ENCODE results near the gene TLCD2. TPM values are rescaled to one million over a fixed set of nuclear protein-coding genes. Genes with fewer than 3 reads are reported as not detected.

Gene TLCD2
- total and polyA plus RNA-seq, 9 of the 15 experiments (the other 6 are each of a cell fraction or from before 2014, with no cell fraction given) = 0.10 to 0.89 (median 0.58) TPM

DNA sequence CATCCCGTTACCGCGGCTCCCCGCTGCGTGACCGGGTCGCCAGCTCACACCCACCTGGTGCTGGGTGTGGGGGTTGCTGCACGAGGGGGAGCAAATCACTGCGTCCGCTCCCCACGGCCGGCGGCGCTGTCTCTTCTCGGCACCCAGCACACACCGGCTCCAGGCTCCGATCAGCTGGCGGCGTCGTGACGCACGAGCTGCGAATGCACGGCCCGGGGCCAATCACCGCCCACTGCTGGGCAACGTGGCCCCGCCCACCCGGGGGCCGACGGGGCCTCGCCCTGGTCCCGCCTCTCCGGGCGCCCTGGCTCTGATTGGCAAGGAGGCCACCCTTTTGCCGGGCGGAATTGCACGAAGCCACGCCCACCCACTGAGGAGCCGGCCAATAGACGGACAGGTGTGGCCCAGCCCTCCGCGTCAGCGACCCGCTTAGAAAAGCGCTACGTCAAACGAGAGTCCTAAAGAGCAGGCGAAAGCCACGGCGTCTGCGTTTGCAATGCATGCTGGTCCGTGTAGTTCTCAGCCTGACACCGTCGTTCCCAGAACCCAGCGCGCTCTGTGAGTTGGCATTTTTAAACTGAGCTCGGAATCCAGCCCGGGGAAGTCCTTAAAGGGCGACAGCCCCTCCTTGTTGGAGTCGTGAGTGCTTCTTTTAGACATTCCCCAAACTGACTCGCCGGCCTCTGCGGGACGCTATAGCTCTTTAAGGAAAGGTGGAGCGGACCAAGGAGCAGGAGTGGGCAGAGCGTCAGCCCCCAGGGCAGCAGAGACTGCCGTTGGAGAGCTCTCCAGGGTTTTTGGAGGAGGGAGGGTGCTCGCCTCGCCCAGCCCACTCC, 6.1 kb upstream of the TLCD2 start (continued):
- TF ChIP-seq PKNOX1 (IDR thresholded peaks at IDR 0.05) (peak; percentile 99), ASH1L (IDR thresholded peaks at IDR 0.05; ENCODE audit: borderline replicate concordance, low read depth, partially characterized antibody) (peak; percentile 82), HDAC1 (IDR thresholded peaks at IDR 0.05) (peak; percentile 48 to 95; a peak in 3 of 4 replicates), EZH2 (IDR thresholded peaks at IDR 0.05; ENCODE audit: borderline replicate concordance, low read depth, low read length) (no peak), TEAD1 (CRISPR knock-in tag; IDR thresholded peaks at IDR 0.05) (peak in 1 of 2 experiments; percentile 43; a peak in 1 of 4 replicates), CBFA2T3 (IDR thresholded peaks at IDR 0.05) (no peak; the same call in 1 of the 2 replicates), C11orf30 (IDR thresholded peaks at IDR 0.05; ENCODE audit: low read depth) (peak; percentile 94), ZBTB5 (IDR thresholded peaks at IDR 0.05) (no peak), CHD1 (IDR thresholded peaks at IDR 0.05; ENCODE audit: low read length) (peak; percentile 92), HIVEP1 (CRISPR knock-in tag; IDR thresholded peaks at IDR 0.05) (no peak), ZNF41 (CRISPR knock-in tag; conservative IDR thresholded peaks at IDR 0.05) (no peak), ZNF696 (CRISPR knock-in tag; conservative IDR thresholded peaks at IDR 0.05) (no peak), TAF9B (IDR thresholded peaks at IDR 0.05; ENCODE audit: partially characterized antibody) (peak; percentile 82), PRMT5 (CRISPR knock-in tag; IDR thresholded peaks at IDR 0.05) (no peak), LCOR (CRISPR knock-in tag; IDR thresholded peaks at IDR 0.05) (peak; percentile 75), ELF2 (CRISPR knock-in tag; IDR thresholded peaks at IDR 0.05) (no peak), ZNF311 (CRISPR knock-in tag; IDR thresholded peaks at IDR 0.05) (0 out of 2 replicates have a peak, but pooled peaks have one; percentile 34), FOXJ3 (CRISPR knock-in tag; IDR thresholded peaks at IDR 0.05) (no peak), RFX7 (CRISPR knock-in tag; IDR thresholded peaks at IDR 0.05) (no peak), ZFP1 (CRISPR knock-in tag; IDR thresholded peaks at IDR 0.05) (no peak)
- TF ChIP-seq, protein P1, sequence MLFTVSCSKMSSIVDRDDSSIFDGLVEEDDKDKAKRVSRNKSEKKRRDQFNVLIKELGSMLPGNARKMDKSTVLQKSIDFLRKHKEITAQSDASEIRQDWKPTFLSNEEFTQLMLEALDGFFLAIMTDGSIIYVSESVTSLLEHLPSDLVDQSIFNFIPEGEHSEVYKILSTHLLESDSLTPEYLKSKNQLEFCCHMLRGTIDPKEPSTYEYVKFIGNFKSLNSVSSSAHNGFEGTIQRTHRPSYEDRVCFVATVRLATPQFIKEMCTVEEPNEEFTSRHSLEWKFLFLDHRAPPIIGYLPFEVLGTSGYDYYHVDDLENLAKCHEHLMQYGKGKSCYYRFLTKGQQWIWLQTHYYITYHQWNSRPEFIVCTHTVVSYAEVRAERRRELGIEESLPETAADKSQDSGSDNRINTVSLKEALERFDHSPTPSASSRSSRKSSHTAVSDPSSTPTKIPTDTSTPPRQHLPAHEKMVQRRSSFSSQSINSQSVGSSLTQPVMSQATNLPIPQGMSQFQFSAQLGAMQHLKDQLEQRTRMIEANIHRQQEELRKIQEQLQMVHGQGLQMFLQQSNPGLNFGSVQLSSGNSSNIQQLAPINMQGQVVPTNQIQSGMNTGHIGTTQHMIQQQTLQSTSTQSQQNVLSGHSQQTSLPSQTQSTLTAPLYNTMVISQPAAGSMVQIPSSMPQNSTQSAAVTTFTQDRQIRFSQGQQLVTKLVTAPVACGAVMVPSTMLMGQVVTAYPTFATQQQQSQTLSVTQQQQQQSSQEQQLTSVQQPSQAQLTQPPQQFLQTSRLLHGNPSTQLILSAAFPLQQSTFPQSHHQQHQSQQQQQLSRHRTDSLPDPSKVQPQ (CRISPR knock-in tag; IDR thresholded peaks at IDR 0.05; ENCODE audit: borderline replicate concordance) = no peak
- TF ChIP-seq, protein P2, sequence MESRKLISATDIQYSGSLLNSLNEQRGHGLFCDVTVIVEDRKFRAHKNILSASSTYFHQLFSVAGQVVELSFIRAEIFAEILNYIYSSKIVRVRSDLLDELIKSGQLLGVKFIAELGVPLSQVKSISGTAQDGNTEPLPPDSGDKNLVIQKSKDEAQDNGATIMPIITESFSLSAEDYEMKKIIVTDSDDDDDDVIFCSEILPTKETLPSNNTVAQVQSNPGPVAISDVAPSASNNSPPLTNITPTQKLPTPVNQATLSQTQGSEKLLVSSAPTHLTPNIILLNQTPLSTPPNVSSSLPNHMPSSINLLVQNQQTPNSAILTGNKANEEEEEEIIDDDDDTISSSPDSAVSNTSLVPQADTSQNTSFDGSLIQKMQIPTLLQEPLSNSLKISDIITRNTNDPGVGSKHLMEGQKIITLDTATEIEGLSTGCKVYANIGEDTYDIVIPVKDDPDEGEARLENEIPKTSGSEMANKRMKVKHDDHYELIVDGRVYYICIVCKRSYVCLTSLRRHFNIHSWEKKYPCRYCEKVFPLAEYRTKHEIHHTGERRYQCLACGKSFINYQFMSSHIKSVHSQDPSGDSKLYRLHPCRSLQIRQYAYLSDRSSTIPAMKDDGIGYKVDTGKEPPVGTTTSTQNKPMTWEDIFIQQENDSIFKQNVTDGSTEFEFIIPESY (CRISPR knock-in tag; IDR thresholded peaks at IDR 0.05) = no peak
